BLaER1 (cell line): ENCODE measurements around the gene DHRS9.
"Not testable (repeated sequence)": the region's sequence is repeated elsewhere in the genome, so short reads cannot be mapped to it uniquely, and the experiment has no call there.

Source experiments
- H3K27ac ChIP-seq: shearing (Covaris generic); formaldehyde crosslinking; 2 replicates; pipeline ENCODE4 v1.8.1; 2022
- H3K27me3 ChIP-seq: shearing (Covaris generic); formaldehyde crosslinking; 2 replicates; pipeline ENCODE4 v1.8.1; 2022
- H3K36me3 ChIP-seq: shearing (Covaris generic); formaldehyde crosslinking; 2 replicates; pipeline ENCODE4 v1.8.1; 2022
- H3K4me1 ChIP-seq: shearing (Covaris generic); formaldehyde crosslinking; 2 replicates; pipeline ENCODE4 v1.8.1; 2022
- H3K4me2 ChIP-seq: shearing (Covaris generic); formaldehyde crosslinking; 2 replicates; pipeline ENCODE4 v1.8.1; 2022
- H3K4me3 ChIP-seq: shearing (Covaris generic); formaldehyde crosslinking; 2 replicates; pipeline ENCODE4 v1.8.1; 2022
- H3K9ac ChIP-seq: shearing (Covaris generic); formaldehyde crosslinking; 2 replicates; pipeline ENCODE4 v1.8.1; 2022
- H3K9me3 ChIP-seq: shearing (Covaris generic); formaldehyde crosslinking; 2 replicates; pipeline ENCODE4 v1.8.1; 2022
- H4K20me1 ChIP-seq: shearing (Covaris generic); formaldehyde crosslinking; 2 replicates; pipeline ENCODE4 v1.8.1; 2022
- Cebpa-rat ChIP-seq: shearing (Covaris generic); IDR thresholded peaks from 2 replicates; pipeline ENCODE4 v1.8.1; 2022

DHRS9 gene

GRCh38 chr2:169129703-169130243 is 60.4 kb downstream of the DHRS9 start:
- H3K9me3 ChIP-seq: no peaks in the 10 kb centered on the region
- no peaks in the 10 kb centered on the region for H3K4me1 ChIP-seq
- no peak overlapping the region for H3K4me2 ChIP-seq
- no peak overlapping the region for H3K27ac ChIP-seq
- no peaks in the 10 kb centered on the region for H4K20me1 ChIP-seq
- H3K36me3 ChIP-seq: no peaks in the 10 kb centered on the region
- TF ChIP-seq Cebpa-rat: no peak
- H3K9ac ChIP-seq: no peak overlapping the region
- no peaks in the 10 kb centered on the region for H3K27me3 ChIP-seq
- H3K4me3 ChIP-seq: no peak overlapping the region

- Histone ChIP-seq H3K27ac (no peak overlapping the region), H3K36me3 (no peaks in the 10 kb centered on the region)
Observed at GRCh38 chr2:169131587-169132512, 62.5 kb downstream of the DHRS9 start.

GRCh38 chr2:169134272-169134671 is 64.9 kb downstream of the DHRS9 start:
- not testable (repeated sequence) for H3K9ac ChIP-seq, H3K4me1 ChIP-seq, H3K27me3 ChIP-seq, H4K20me1 ChIP-seq, H3K4me3 ChIP-seq, H3K36me3 ChIP-seq, H3K9me3 ChIP-seq, H3K27ac ChIP-seq, H3K4me2 ChIP-seq

More at GRCh38 chr2:169131587-169132512, 62.5 kb downstream of the DHRS9 start:
- Histone ChIP-seq H4K20me1 (no peaks in the 10 kb centered on the region), H3K9me3 (no peaks in the 10 kb centered on the region), H3K4me3 (no peak overlapping the region), H3K9ac (no peak overlapping the region), H3K4me2 (no peak overlapping the region), H3K27me3 (no peaks in the 10 kb centered on the region), H3K4me1 (no peaks in the 10 kb centered on the region)
- TF ChIP-seq Cebpa-rat: no peak

GRCh38 chr2:169136428-169136827 is 67.1 kb downstream of the DHRS9 start:
- H3K9me3 ChIP-seq, H3K4me1 ChIP-seq, H3K27me3 ChIP-seq, H3K9ac ChIP-seq, H4K20me1 ChIP-seq, H3K4me2 ChIP-seq, H3K27ac ChIP-seq, H3K4me3 ChIP-seq, H3K36me3 ChIP-seq: not testable (repeated sequence)

GRCh38 chr2:169136885-169137534 is 67.6 kb downstream of the DHRS9 start:
- H3K4me1 ChIP-seq: peaks cover 5% of the 10 kb centered on the region
- H3K9me3 ChIP-seq: no peaks in the 10 kb centered on the region
- no peak overlapping the region for H3K9ac ChIP-seq
- no peak overlapping the region for H3K4me3 ChIP-seq
- H4K20me1 ChIP-seq: no peaks in the 10 kb centered on the region
- H3K36me3 ChIP-seq: no peaks in the 10 kb centered on the region
- no peak overlapping the region for H3K4me2 ChIP-seq
- no peaks in the 10 kb centered on the region for H3K27me3 ChIP-seq
- H3K27ac ChIP-seq: no peak overlapping the region
- TF ChIP-seq Cebpa-rat: no peak

- H3K27ac ChIP-seq: no peak overlapping the region
- peaks cover 13% of the 10 kb centered on the region for H3K4me1 ChIP-seq
- no peak overlapping the region for H3K4me2 ChIP-seq
- no peaks in the 10 kb centered on the region for H3K36me3 ChIP-seq
- no peak for TF ChIP-seq Cebpa-rat
- no peaks in the 10 kb centered on the region for H4K20me1 ChIP-seq
- no peak overlapping the region for H3K9ac ChIP-seq
- no peaks in the 10 kb centered on the region for H3K9me3 ChIP-seq
- no peak overlapping the region for H3K4me3 ChIP-seq
- H3K27me3 ChIP-seq: no peaks in the 10 kb centered on the region
Observed at GRCh38 chr2:169137924-169138323, 68.6 kb downstream of the DHRS9 start.

GRCh38 chr2:169139145-169139544 is 69.8 kb downstream of the DHRS9 start:
- no peaks in the 10 kb centered on the region for H4K20me1 ChIP-seq
- H3K36me3 ChIP-seq: no peaks in the 10 kb centered on the region
- H3K4me1 ChIP-seq: peaks cover 13% of the 10 kb centered on the region
- no peaks in the 10 kb centered on the region for H3K27me3 ChIP-seq
- no peak for TF ChIP-seq Cebpa-rat
- no peak overlapping the region for H3K4me2 ChIP-seq
- H3K9ac ChIP-seq: no peak overlapping the region
- no peak overlapping the region for H3K4me3 ChIP-seq
- no peak overlapping the region for H3K27ac ChIP-seq
- H3K9me3 ChIP-seq: no peaks in the 10 kb centered on the region

GRCh38 chr2:169139993-169140767 is 70.8 kb downstream of the DHRS9 start:
- Histone ChIP-seq H3K36me3 (no peaks in the 10 kb centered on the region), H3K27me3 (no peaks in the 10 kb centered on the region), H3K4me1 (peaks cover 13% of the 10 kb centered on the region), H3K9me3 (no peaks in the 10 kb centered on the region), H4K20me1 (no peaks in the 10 kb centered on the region), H3K9ac (no peak overlapping the region), H3K4me3 (no peak overlapping the region), H3K27ac (no peak overlapping the region), H3K4me2 (no peak overlapping the region)
- TF ChIP-seq Cebpa-rat: no peak

- Histone ChIP-seq H3K4me2 (peak overlapping the region; percentile 55), H3K36me3 (no peaks in the 10 kb centered on the region), H4K20me1 (no peaks in the 10 kb centered on the region), H3K4me3 (no peak overlapping the region), H3K4me1 (peaks cover 13% of the 10 kb centered on the region), H3K27me3 (no peaks in the 10 kb centered on the region), H3K27ac (no peak overlapping the region), H3K9ac (no peak overlapping the region), H3K9me3 (no peaks in the 10 kb centered on the region)
- no peak for TF ChIP-seq Cebpa-rat
Observed at GRCh38 chr2:169141713-169142352, 72.5 kb downstream of the DHRS9 start.
